ENCODE data around the gene C16orf95.

GRCh38 chr16:87356491-87356853, 39.3 kb upstream of the C16orf95 start:
- no peak for TF ChIP-seq CBX2 (IDR thresholded peaks at IDR 0.05; ENCODE audit: borderline replicate concordance, low read depth)
- TF ChIP-seq CTCF (IDR thresholded peaks at IDR 0.05): no peak
- TF ChIP-seq EP300 (IDR thresholded peaks at IDR 0.05): no peak
- no peak for TF ChIP-seq REST (IDR thresholded peaks at IDR 0.05)
- TF ChIP-seq EHMT2 (IDR thresholded peaks at IDR 0.05; ENCODE audit: low read depth): no peak
- TF ChIP-seq JUN (IDR thresholded peaks at IDR 0.05): no peak
- no peak for TF ChIP-seq SREBF2 (IDR thresholded peaks at IDR 0.05)
- no peak for TF ChIP-seq ZFP36 (IDR thresholded peaks at IDR 0.05; ENCODE audit: borderline replicate concordance, partially characterized antibody)
- no peak for TF ChIP-seq POLR2A (IDR thresholded peaks at IDR 0.05; ENCODE audit: low read length)
- no peak for TF ChIP-seq ATOH8 (CRISPR knock-in tag; IDR thresholded peaks at IDR 0.05; ENCODE audit: low read depth)
- no peak for TF ChIP-seq ZSCAN20 (CRISPR knock-in tag; IDR thresholded peaks at IDR 0.05)
- TF ChIP-seq CEBPB (IDR thresholded peaks at IDR 0.05): no peak

All from A549 (cell line).